ENCODE results near the gene BSN. TPM values are rescaled to one million over a fixed set of nuclear protein-coding genes. Genes with fewer than 3 reads are reported as not detected.

Gene BSN
- total RNA-seq, 2 donors from 2014 or later = 0.13 to 0.22 TPM

GRCh38 chr3:49641921-49642707, 87.8 kb downstream of the BSN start:
- ATAC-seq (replicated peaks) = no peak
- Mint-ChIP-seq H3K4me3 (no peak overlapping the region), H3K27ac (no peak overlapping the region), H3K4me1 (no peaks in the 10 kb centered on the region), H3K9me3 (no peaks in the 10 kb centered on the region), H3K27me3 (no peaks in the 10 kb centered on the region), H3K36me3 (ENCODE audit: low read depth) (no peaks in the 10 kb centered on the region)

GRCh38 chr3:49642708-49643145, 88.5 kb downstream of the BSN start:
- no peak for ATAC-seq (replicated peaks)
- no peaks in the 10 kb centered on the region for H3K36me3 Mint-ChIP-seq (ENCODE audit: low read depth)
- H3K4me1 Mint-ChIP-seq = no peaks in the 10 kb centered on the region
- no peak overlapping the region for H3K27ac Mint-ChIP-seq
- no peaks in the 10 kb centered on the region for H3K9me3 Mint-ChIP-seq
- no peak overlapping the region for H3K4me3 Mint-ChIP-seq
- H3K27me3 Mint-ChIP-seq = no peaks in the 10 kb centered on the region

GRCh38 chr3:49644684-49645083, 90.4 kb downstream of the BSN start:
- Mint-ChIP-seq H3K27me3 (no peaks in the 10 kb centered on the region), H3K4me3 (no peak overlapping the region), H3K27ac (no peak overlapping the region), H3K4me1 (no peaks in the 10 kb centered on the region), H3K9me3 (no peaks in the 10 kb centered on the region), H3K36me3 (ENCODE audit: low read depth) (no peaks in the 10 kb centered on the region)
- no peak for ATAC-seq (replicated peaks)

GRCh38 chr3:49646236-49646635, 92.0 kb downstream of the BSN start:
- H3K27ac Mint-ChIP-seq = no peak overlapping the region
- no peaks in the 10 kb centered on the region for H3K4me1 Mint-ChIP-seq
- no peaks in the 10 kb centered on the region for H3K9me3 Mint-ChIP-seq
- no peak overlapping the region for H3K4me3 Mint-ChIP-seq
- H3K27me3 Mint-ChIP-seq = no peaks in the 10 kb centered on the region
- no peak for ATAC-seq (replicated peaks)
- H3K36me3 Mint-ChIP-seq (ENCODE audit: low read depth) = no peaks in the 10 kb centered on the region

GRCh38 chr3:49647741-49648140, 93.5 kb downstream of the BSN start:
- H3K36me3 Mint-ChIP-seq (ENCODE audit: low read depth) = no peaks in the 10 kb centered on the region
- H3K9me3 Mint-ChIP-seq = no peaks in the 10 kb centered on the region
- no peak overlapping the region for H3K4me3 Mint-ChIP-seq
- H3K4me1 Mint-ChIP-seq = no peaks in the 10 kb centered on the region
- H3K27me3 Mint-ChIP-seq = no peaks in the 10 kb centered on the region
- no peak for ATAC-seq (replicated peaks)
- no peak overlapping the region for H3K27ac Mint-ChIP-seq

GRCh38 chr3:49648354-49649019, 94.2 kb downstream of the BSN start:
- no peaks in the 10 kb centered on the region for H3K9me3 Mint-ChIP-seq
- no peak overlapping the region for H3K27ac Mint-ChIP-seq
- H3K36me3 Mint-ChIP-seq (ENCODE audit: low read depth) = no peaks in the 10 kb centered on the region
- no peak overlapping the region for H3K4me3 Mint-ChIP-seq
- H3K4me1 Mint-ChIP-seq = no peaks in the 10 kb centered on the region
- no peaks in the 10 kb centered on the region for H3K27me3 Mint-ChIP-seq
- no peak for ATAC-seq (replicated peaks)

- no peaks in the 10 kb centered on the region for H3K36me3 Mint-ChIP-seq (ENCODE audit: low read depth)
- ATAC-seq (replicated peaks) = no peak
- no peaks in the 10 kb centered on the region for H3K4me1 Mint-ChIP-seq
- H3K27ac Mint-ChIP-seq = no peak overlapping the region
- H3K27me3 Mint-ChIP-seq = no peaks in the 10 kb centered on the region
- H3K9me3 Mint-ChIP-seq = no peaks in the 10 kb centered on the region
- no peak overlapping the region for H3K4me3 Mint-ChIP-seq
These were observed 95.3 kb downstream of the BSN start for GRCh38 chr3:49649576-49649975.

- Mint-ChIP-seq H3K27ac (no peak overlapping the region), H3K4me1 (no peaks in the 10 kb centered on the region), H3K27me3 (no peaks in the 10 kb centered on the region), H3K4me3 (no peak overlapping the region), H3K9me3 (no peaks in the 10 kb centered on the region), H3K36me3 (ENCODE audit: low read depth) (no peaks in the 10 kb centered on the region)
- ATAC-seq (replicated peaks) = no peak
These were observed 95.9 kb downstream of the BSN start for GRCh38 chr3:49650177-49650576.

GRCh38 chr3:49650637-49651036, 96.4 kb downstream of the BSN start:
- no peak overlapping the region for H3K27ac Mint-ChIP-seq
- no peaks in the 10 kb centered on the region for H3K27me3 Mint-ChIP-seq
- no peaks in the 10 kb centered on the region for H3K9me3 Mint-ChIP-seq
- H3K4me3 Mint-ChIP-seq = no peak overlapping the region
- no peaks in the 10 kb centered on the region for H3K4me1 Mint-ChIP-seq
- no peak for ATAC-seq (replicated peaks)
- H3K36me3 Mint-ChIP-seq (ENCODE audit: low read depth) = no peaks in the 10 kb centered on the region

- Mint-ChIP-seq H3K36me3 (ENCODE audit: low read depth) (no peaks in the 10 kb centered on the region), H3K4me1 (no peaks in the 10 kb centered on the region), H3K4me3 (no peak overlapping the region), H3K27me3 (no peaks in the 10 kb centered on the region), H3K9me3 (no peaks in the 10 kb centered on the region), H3K27ac (no peak overlapping the region)
- ATAC-seq (replicated peaks) = no peak
These were observed 98.1 kb downstream of the BSN start for GRCh38 chr3:49652218-49652902.

GRCh38 chr3:49652903-49653415, 98.7 kb downstream of the BSN start:
- no peak for ATAC-seq (replicated peaks)
- H3K27ac Mint-ChIP-seq = no peak overlapping the region
- no peaks in the 10 kb centered on the region for H3K27me3 Mint-ChIP-seq
- H3K9me3 Mint-ChIP-seq = no peaks in the 10 kb centered on the region
- H3K4me3 Mint-ChIP-seq = no peak overlapping the region
- no peaks in the 10 kb centered on the region for H3K4me1 Mint-ChIP-seq
- H3K36me3 Mint-ChIP-seq (ENCODE audit: low read depth) = no peaks in the 10 kb centered on the region

- no peaks in the 10 kb centered on the region for H3K36me3 Mint-ChIP-seq (ENCODE audit: low read depth)
These were observed 99.3 kb downstream of the BSN start for GRCh38 chr3:49653621-49654020.

GRCh38 chr3:49654176-49654825, 100.0 kb downstream of the BSN start:
- Mint-ChIP-seq H3K27ac (no peak overlapping the region), H3K36me3 (ENCODE audit: low read depth) (no peaks in the 10 kb centered on the region), H3K27me3 (no peaks in the 10 kb centered on the region), H3K4me1 (no peaks in the 10 kb centered on the region), H3K4me3 (no peak overlapping the region), H3K9me3 (no peaks in the 10 kb centered on the region)
- ATAC-seq (replicated peaks) = no peak

More at GRCh38 chr3:49653621-49654020, 99.3 kb downstream of the BSN start:
- Mint-ChIP-seq H3K27ac (no peak overlapping the region), H3K9me3 (no peaks in the 10 kb centered on the region), H3K27me3 (no peaks in the 10 kb centered on the region), H3K4me3 (no peak overlapping the region), H3K4me1 (no peaks in the 10 kb centered on the region)
- no peak for ATAC-seq (replicated peaks)

GRCh38 chr3:49654955-49655556, 100.8 kb downstream of the BSN start:
- Mint-ChIP-seq H3K36me3 (ENCODE audit: low read depth) (no peaks in the 10 kb centered on the region), H3K27ac (no peak overlapping the region), H3K9me3 (no peaks in the 10 kb centered on the region), H3K27me3 (no peaks in the 10 kb centered on the region), H3K4me3 (no peak overlapping the region), H3K4me1 (no peaks in the 10 kb centered on the region)
- no peak for ATAC-seq (replicated peaks)
